Measurements from ENCODE around the gene CFAP251.

- no peak for TF ChIP-seq MYC (IDR thresholded peaks at IDR 0.05; ENCODE audit: low read depth, low read length)
- TF ChIP-seq CTCF (IDR thresholded peaks at IDR 0.05; ENCODE audit: extremely low read depth in 1 of 2, insufficient read depth in 1 of 2, low read depth in 1 of 2, low read length in 2 of 2), result no peak
- no peak for TF ChIP-seq POLR2A (IDR thresholded peaks at IDR 0.05; ENCODE audit: low read depth, low read length)
- TF ChIP-seq MAX (IDR thresholded peaks at IDR 0.05; ENCODE audit: insufficient read depth, insufficient read length), result no peak
Observed at GRCh38 chr12:122021193-122021821, 102.9 kb downstream of the CFAP251 start.
